ENCODE results near the gene JPT2.

JPT2 gene

GRCh38 chr16:1677942-1678499, at the start of gene JPT2:
TSS of gene JPT2 (plus strand) at chr16:1678279. CDS start at chr16:1678313, 34 bp downstream.
- peak; percentile 85 for DNase-seq

GRCh38 chr16:1630450-1631213, 47.4 kb upstream of the JPT2 start:
- DNase-seq = no peak

- DNase-seq = no peak
Measured at GRCh38 chr16:1631230-1631629, 46.8 kb upstream of the JPT2 start.

- DNase-seq = no peak
Measured at GRCh38 chr16:1631931-1632637, 46.0 kb upstream of the JPT2 start.

GRCh38 chr16:1632638-1632970, 45.5 kb upstream of the JPT2 start:
- DNase-seq = no peak

- no peak for DNase-seq
Measured at GRCh38 chr16:1633310-1633709, 44.8 kb upstream of the JPT2 start.

- no peak for DNase-seq
Measured at GRCh38 chr16:1634541-1634940, 43.5 kb upstream of the JPT2 start.

- no peak for DNase-seq
Measured at GRCh38 chr16:1635070-1635469, 43.0 kb upstream of the JPT2 start.

- DNase-seq = no peak
Measured at GRCh38 chr16:1637526-1637925, 40.6 kb upstream of the JPT2 start.

- DNase-seq = no peak
Measured at GRCh38 chr16:1638757-1639156, 39.3 kb upstream of the JPT2 start.

- no peak for DNase-seq
Measured at GRCh38 chr16:1639282-1639681, 38.8 kb upstream of the JPT2 start.

- no peak for DNase-seq
Measured at GRCh38 chr16:1639860-1640259, 38.2 kb upstream of the JPT2 start.

- no peak for DNase-seq
Measured at GRCh38 chr16:1640261-1640941, 37.7 kb upstream of the JPT2 start.

- no peak for DNase-seq
Measured at GRCh38 chr16:1641261-1641660, 36.8 kb upstream of the JPT2 start.

GRCh38 chr16:1642148-1642547, 35.9 kb upstream of the JPT2 start:
- no peak for DNase-seq

GRCh38 chr16:1642753-1643152, 35.3 kb upstream of the JPT2 start:
- no peak for DNase-seq

GRCh38 chr16:1643521-1643920, 34.6 kb upstream of the JPT2 start:
- DNase-seq = no peak

- peak; percentile 2 for DNase-seq
Measured at GRCh38 chr16:1645914-1646525, 32.1 kb upstream of the JPT2 start.

- peak; percentile 56 for DNase-seq
Measured at GRCh38 chr16:1647856-1648255, 30.2 kb upstream of the JPT2 start.

- no peak for DNase-seq
Measured at GRCh38 chr16:1650131-1650530, 27.9 kb upstream of the JPT2 start.

GRCh38 chr16:1651094-1651973, 26.7 kb upstream of the JPT2 start:
- DNase-seq = no peak

GRCh38 chr16:1651974-1652312, 26.1 kb upstream of the JPT2 start:
- no peak for DNase-seq
